Measurements from ENCODE around the gene NFIC. TPM values are rescaled to one million over a fixed set of nuclear protein-coding genes. Genes with fewer than 3 reads are reported as not detected.

The NFIC gene
- polyA plus RNA-seq, 3 donors: 25.2 to 26.2 (median 26.2) TPM

Other genes with a start within 250 kb of the NFIC start
- 1 to 10 TPM in 2 of 3 donors, under 1 TPM in 1; 0.99 to 1.4 (median 1.0) TPM for gene GNA15, start 230.6 kb upstream of the NFIC start, polyA plus RNA-seq (ENCODE audit: insufficient read length in 3 of 3)
- gene S1PR4, start 187.8 kb upstream of the NFIC start, polyA plus RNA-seq (ENCODE audit: insufficient read length in 3 of 3): under 1 TPM; 0.43 to 0.51 (median 0.43) TPM
- 10 to 100 TPM; 42.7 to 57.7 (median 44.0) TPM for gene NCLN, start 180.7 kb upstream of the NFIC start, polyA plus RNA-seq (ENCODE audit: insufficient read length in 3 of 3)
- gene CELF5, start 141.9 kb upstream of the NFIC start, polyA plus RNA-seq (ENCODE audit: insufficient read length in 3 of 3): 1 to 10 TPM; 1.1 to 1.3 (median 1.1) TPM
- 100 to 1,000 TPM; 514 to 578 (median 532) TPM for gene SMIM24, start 113.9 kb downstream of the NFIC start, polyA plus RNA-seq (ENCODE audit: insufficient read length in 3 of 3)
- gene SMIM44, start 116.9 kb downstream of the NFIC start, polyA plus RNA-seq (ENCODE audit: insufficient read length in 3 of 3): under 1 TPM; 0.47 to 0.84 (median 0.53) TPM
- 10 to 100 TPM in 2 of 3 donors, 1 to 10 TPM in 1; 9.6 to 13.0 (median 11.5) TPM for gene DOHH, start 134.1 kb downstream of the NFIC start, polyA plus RNA-seq (ENCODE audit: insufficient read length in 3 of 3)
- gene FZR1, start 139.7 kb downstream of the NFIC start, polyA plus RNA-seq (ENCODE audit: insufficient read length in 3 of 3): 10 to 100 TPM; 47.3 to 67.5 (median 56.9) TPM
- 10 to 100 TPM in 2 of 3 donors, 1 to 10 TPM in 1; 6.8 to 11.1 (median 10.3) TPM for gene TEKTIP1, start 172.6 kb downstream of the NFIC start, polyA plus RNA-seq (ENCODE audit: insufficient read length in 3 of 3)
- 10 to 100 TPM; 61.1 to 79.0 (median 76.0) TPM for gene MFSD12, start 191.0 kb downstream of the NFIC start, polyA plus RNA-seq (ENCODE audit: insufficient read length in 3 of 3)
- gene HMG20B, start 206.4 kb downstream of the NFIC start, polyA plus RNA-seq (ENCODE audit: insufficient read length in 3 of 3): 10 to 100 TPM; 86.9 to 95.0 (median 93.9) TPM
- gene GIPC3, start 218.9 kb downstream of the NFIC start, polyA plus RNA-seq (ENCODE audit: insufficient read length in 3 of 3): 1 to 10 TPM; 3.1 to 4.0 (median 3.4) TPM
- 1 to 10 TPM; 3.8 TPM for gene TBXA2R, start 240.3 kb downstream of the NFIC start, polyA plus RNA-seq (ENCODE audit: insufficient read length in 3 of 3)